GM12892 (cell line): ENCODE data around the gene RNFT2.

Experiments used
- POLR2A ChIP-seq: IDR thresholded peaks from 2 replicates; pipeline ENCODE4 v1.6.1; 2011; ENCODE audit warnings: low read depth, low read length, control low read depth
- POLR2AphosphoS5 ChIP-seq: IDR thresholded peaks from 2 replicates; pipeline ENCODE4 v1.6.1; 2011; ENCODE audit warnings: low read depth, low read length, control low read depth

DNA sequence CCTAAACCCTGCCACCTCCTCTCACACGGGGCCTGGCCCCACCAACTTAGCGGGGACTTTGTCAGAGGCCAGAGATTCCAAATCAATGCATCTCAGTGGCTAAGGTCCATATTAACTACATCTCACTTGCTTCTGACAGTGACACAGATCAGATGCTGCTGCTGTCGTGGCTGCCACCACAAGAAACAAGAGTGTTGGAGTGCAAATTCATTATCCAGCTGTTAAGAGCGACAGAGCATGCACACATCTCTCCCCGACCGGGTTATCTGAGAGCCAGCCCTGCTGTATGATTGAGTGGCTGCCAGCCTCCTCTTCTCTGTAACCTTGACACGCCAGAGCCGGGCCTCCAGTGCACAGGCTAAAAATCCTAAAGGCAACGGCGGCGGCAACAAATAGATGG lies 40.4 kb upstream of the RNFT2 start:
- TF ChIP-seq POLR2AphosphoS5 (no peak), POLR2A (no peak)
